Breast epithelium (tissue), 3 donors: ENCODE results near the gene DPPA4.

Experiments used
- POLR2A ChIP-seq: fragments of 450-650 bp; IDR thresholded peaks from one replicate; pipeline ENCODE4 v1.6.1; 2016; ENCODE audit warnings: antibody characterized with exemption, mild to moderate bottlenecking, moderate library complexity
- POLR2AphosphoS5 ChIP-seq, 3 donors: sonication (generic); formaldehyde crosslinking; IDR thresholded peaks; one replicate each; pipeline ENCODE4 v1.6.1; 2017; ENCODE audit warnings: antibody characterized with exemption in 3 of 3
- TF ChIP-seq, protein P1 (sequence below), 3 donors: fragments of 450-650 bp; IDR thresholded peaks; one replicate each; pipeline ENCODE4 v1.5.1; 2016 to 2017; ENCODE audit warnings: antibody characterized with exemption in 3 of 3, mild to moderate bottlenecking in 3 of 3, moderate library complexity in 3 of 3

DNA sequence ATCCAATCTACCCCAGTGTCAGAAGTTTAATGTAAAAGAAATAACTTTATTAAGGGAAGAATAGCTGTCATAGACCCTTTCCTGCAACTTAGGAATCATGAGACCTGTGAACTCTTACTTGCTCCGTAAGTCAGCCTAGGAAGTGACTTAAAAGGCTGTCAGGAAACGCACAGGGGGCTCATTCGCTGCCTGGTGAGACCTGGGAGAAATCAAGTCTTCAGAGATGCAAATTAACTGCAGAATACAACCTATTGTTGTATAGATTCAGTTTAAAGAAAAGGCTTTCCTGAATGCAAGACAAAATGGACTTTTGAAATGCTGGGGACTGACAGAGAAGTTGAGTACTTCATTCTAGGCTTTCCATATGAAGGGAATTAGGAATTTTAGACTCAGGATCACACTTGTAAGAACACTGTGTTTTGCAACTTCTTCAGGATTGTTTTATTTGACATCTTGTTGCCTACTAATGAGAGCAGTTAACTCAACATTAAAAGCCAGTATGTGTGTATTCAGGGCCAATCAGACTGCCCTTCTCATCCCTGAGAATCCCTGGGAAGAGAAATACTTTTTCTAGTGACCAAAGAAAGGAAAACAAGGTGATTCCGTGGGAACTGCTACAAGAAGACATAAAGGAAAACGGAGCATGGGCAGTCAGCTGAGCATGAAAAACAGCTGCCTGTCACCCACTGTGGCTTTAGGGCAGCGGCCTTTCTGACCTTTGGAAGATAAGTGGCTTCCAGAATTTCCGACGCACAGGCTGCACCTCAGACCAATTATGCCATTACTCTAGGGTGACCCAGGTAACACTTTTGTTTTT is 18.5 kb upstream of the DPPA4 start:
- TF ChIP-seq, protein P1, sequence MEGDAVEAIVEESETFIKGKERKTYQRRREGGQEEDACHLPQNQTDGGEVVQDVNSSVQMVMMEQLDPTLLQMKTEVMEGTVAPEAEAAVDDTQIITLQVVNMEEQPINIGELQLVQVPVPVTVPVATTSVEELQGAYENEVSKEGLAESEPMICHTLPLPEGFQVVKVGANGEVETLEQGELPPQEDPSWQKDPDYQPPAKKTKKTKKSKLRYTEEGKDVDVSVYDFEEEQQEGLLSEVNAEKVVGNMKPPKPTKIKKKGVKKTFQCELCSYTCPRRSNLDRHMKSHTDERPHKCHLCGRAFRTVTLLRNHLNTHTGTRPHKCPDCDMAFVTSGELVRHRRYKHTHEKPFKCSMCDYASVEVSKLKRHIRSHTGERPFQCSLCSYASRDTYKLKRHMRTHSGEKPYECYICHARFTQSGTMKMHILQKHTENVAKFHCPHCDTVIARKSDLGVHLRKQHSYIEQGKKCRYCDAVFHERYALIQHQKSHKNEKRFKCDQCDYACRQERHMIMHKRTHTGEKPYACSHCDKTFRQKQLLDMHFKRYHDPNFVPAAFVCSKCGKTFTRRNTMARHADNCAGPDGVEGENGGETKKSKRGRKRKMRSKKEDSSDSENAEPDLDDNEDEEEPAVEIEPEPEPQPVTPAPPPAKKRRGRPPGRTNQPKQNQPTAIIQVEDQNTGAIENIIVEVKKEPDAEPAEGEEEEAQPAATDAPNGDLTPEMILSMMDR (IDR thresholded peaks at IDR 0.05), result no peak
- TF ChIP-seq POLR2AphosphoS5 (IDR thresholded peaks at IDR 0.05) (no peak), POLR2A (no peak)
